ENCODE results near the gene TGFB1I1.
A peak's percentile ranks its signal among the peaks of the same experiment; 100 is the strongest.
"Not testable (repeated sequence)": the region's sequence is repeated elsewhere in the genome, so short reads cannot be mapped to it uniquely, and the experiment has no call there.

The TGFB1I1 gene

GRCh38 chr16:31471875-31472708 is at the start of gene TGFB1I1:
Gene TGFB1I1, plus strand, starts transcription at chr16:31472152. Its CDS starts 37 bp downstream, at chr16:31472189.
- DNase-seq (ENCODE audit: low spot score), result peak; percentile 36

DNA sequence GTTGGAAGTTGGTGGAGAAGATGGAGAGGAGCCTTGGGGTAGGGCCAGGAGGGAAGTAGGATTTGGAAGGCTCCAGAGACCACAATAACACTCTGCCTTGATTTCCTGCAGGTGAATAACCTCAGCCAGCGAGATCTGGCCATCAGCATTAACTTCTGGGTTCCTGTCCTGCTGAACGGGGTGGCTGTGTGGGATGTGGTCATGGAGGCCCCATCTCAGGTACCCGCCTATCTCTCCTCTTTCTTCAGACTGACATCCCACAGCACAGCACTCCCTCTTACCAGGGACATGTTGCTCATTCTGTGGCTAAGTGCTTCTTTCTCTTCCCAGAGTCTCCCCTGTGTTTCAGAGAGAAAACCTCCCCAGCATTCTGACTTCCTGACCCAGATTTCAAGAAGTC is 48.7 kb upstream of the TGFB1I1 start:
- DNase-seq (ENCODE audit: low spot score), result no peak

DNA sequence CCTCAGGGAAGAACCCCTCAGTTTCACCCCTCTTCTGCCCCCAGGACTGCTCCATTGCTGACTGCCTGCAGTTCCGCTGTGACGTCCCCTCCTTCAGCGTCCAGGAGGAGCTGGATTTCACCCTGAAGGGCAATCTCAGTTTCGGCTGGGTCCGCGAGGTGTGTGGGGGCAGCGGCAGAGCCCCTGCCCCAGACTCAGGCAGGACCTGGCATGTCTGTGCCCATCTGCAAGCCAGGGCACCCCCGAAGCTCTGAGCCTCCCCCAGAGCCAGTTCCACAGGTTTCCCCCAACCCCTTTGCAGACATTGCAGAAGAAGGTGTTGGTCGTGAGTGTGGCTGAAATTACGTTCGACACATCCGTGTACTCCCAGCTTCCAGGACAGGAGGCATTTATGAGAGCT is 48.2 kb upstream of the TGFB1I1 start:
- no peak for DNase-seq (ENCODE audit: low spot score)

DNA sequence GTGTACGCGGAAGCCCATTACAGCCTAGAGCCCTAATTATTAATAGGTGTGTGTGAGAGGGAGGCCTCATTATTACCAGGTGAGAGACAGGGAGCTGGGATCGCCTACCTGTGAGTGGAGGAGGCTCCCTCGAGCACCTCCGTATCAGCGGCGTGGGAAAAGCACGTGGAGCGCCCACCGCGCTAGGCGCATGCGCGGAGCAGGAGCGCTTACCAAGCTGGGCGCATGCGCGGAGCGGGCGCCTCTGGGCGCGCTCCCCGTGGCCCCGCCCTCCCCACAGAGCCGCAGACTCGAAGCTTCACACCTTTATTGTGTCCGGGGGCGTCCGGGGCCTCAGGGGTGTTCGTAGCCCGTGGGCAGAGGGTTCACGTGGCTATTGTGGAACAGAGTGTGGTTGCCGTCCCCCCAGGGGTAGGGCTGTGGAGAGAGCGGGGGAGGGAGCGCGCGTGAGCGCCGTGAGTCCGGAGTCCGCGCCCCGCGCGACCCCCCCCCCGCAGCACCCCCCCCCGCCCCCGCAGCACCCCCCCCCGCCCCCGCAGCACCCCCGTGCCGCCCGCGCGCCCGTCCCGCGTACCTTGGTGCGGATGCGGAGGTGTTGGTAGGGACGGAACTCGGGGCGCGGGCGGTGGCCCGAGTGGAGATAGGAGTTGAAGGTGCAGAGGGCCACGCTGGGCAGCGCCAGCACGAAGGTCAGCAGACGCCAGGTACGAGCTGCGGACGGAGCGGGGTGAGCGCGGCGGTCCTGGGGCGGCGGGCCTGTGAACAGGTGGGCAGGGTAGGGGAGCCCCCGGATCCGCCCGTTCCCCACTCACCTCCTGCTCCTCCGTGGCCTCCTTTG is 44.3 kb upstream of the TGFB1I1 start:
- peak; percentile 64 for DNase-seq (ENCODE audit: low spot score)

DNA sequence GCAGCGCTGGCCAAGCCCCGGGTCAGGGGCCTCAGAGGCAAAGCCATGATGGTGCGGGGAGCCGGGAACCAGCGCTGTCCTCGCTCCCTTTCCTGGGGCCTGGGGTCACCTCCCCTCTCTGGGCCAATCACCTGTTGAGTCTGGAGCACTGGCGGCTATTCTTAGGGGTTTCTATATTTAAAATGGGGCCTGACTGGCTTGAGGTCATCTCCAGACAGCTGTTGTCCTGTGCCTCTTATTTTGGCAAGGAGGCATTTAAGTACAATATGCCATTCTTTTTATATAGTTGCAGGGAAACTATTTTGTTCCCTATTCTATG is 43.7 kb upstream of the TGFB1I1 start, which contains the start of gene COX6A2:
Gene COX6A2 (minus strand): TSS at position 82 of the 319 bp plus-strand sequence. CDS start 35 bp downstream, at position 47.
- DNase-seq (ENCODE audit: low spot score), result no peak

GRCh38 chr16:31428638-31429247 is 43.2 kb upstream of the TGFB1I1 start:
- no peak for DNase-seq (ENCODE audit: low spot score)

DNA sequence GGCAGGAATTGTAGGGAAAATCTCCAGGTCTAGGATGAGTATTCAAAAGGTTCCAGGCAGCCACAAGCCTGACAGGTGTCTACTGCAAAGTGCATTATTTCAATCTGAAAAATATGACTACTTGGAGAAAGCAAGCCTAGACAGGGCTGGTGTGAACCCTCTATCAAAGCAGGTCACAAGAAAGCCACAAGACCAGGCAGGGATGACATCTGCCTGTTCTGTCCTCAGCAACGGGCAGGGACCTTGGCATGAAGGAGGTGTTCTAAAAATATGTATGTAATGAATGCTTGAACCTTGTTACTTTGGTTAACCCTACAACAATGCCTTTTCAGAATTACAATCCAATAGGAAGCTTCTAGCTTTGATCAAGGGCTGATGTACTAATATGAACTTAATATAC is 42.6 kb upstream of the TGFB1I1 start:
- no peak for DNase-seq (ENCODE audit: low spot score)

GRCh38 chr16:31429796-31430195 is 42.2 kb upstream of the TGFB1I1 start:
- no peak for DNase-seq (ENCODE audit: low spot score)

GRCh38 chr16:31430380-31431052 is 41.4 kb upstream of the TGFB1I1 start:
- DNase-seq (ENCODE audit: low spot score), result no peak

GRCh38 chr16:31435341-31436220 is 36.4 kb upstream of the TGFB1I1 start:
- no peak for DNase-seq (ENCODE audit: low spot score)

- DNase-seq (ENCODE audit: low spot score), result no peak
Observed at GRCh38 chr16:31436221-31437045, 35.5 kb upstream of the TGFB1I1 start.

GRCh38 chr16:31438414-31438813 is 33.5 kb upstream of the TGFB1I1 start:
- no peak for DNase-seq (ENCODE audit: low spot score)

DNA sequence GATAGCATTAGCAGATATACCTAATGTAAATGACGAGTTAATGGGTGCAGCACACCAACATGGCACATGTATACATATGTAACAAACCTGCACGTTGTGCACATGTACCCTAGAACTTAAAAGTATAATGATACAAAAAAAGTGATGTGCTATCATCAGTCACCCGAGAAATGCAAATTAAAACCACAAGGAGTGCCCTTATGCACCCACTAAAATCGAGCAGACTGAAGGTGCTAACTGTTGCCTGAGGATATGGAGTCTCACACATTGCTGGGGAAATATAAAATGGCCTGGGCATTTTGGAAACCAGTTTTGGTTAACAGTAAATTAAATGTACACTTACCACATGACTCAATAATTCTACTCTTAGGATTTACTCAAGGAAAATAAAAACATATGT is 32.9 kb upstream of the TGFB1I1 start:
- peak; percentile 47 for DNase-seq (ENCODE audit: low spot score)

DNA sequence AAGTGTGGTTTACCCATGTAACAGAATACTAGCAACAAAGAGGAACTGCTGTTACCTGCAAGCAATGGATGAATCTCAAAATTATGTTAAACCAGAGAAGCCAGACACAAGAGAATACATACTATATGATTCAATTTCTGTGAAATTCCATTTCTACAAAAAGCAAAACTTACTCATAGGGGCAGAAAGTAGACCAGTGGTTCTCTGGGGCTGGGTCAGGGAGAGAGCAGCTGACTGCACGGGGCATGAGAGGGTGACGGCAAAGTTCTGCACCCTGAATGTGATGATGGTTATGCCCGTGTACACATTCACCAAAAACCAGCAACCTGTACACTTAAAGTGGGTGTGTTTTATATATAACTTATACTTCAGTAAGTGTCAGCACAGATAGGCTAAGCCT is 32.4 kb upstream of the TGFB1I1 start:
- no peak for DNase-seq (ENCODE audit: low spot score)

GRCh38 chr16:31440516-31441184 is 31.3 kb upstream of the TGFB1I1 start:
- no peak for DNase-seq (ENCODE audit: low spot score)

DNA sequence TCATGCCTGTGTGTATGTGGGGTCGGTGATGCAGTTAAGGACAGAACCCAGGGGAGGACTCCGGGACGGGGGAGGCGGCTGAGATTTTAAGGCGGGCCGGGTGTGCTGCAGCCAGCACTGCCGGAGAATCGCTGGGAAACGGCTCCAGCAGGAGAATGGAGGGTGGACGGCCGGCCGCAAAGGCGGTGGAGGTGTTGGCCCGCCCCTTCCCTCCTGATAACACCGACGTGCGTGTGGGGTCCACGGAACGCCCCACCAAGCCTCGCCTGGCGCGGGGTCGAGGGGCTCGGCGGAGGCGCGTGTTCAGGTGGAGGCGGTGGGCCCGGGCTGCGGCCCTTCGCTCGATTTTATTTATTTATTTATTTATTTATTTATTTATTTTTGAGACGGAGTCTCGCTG is 30.0 kb upstream of the TGFB1I1 start:
- DNase-seq (ENCODE audit: low spot score), result no peak

- not testable (repeated sequence) for DNase-seq (ENCODE audit: low spot score)
Observed at GRCh38 chr16:31445931-31446330, 26.0 kb upstream of the TGFB1I1 start.

DNA sequence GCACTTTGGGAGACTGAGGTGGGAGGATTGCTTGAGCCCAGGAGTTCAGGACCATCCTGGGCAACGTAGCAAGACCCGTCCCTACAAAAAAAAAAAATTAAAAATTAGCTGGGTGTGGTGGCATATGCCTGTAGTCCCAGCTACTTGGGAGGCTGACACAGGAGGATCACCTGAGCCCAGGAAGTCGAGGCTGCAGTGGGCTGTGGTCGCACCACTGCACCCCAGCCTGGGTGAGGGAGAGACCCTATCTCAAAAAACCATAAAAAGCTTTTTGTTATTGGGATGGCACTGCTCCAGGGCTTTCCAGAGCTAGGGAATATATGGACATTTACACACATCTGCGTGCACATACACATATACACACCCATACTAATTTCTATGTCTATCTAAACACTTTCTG is 20.8 kb upstream of the TGFB1I1 start:
- DNase-seq (ENCODE audit: low spot score), result no peak

DNA sequence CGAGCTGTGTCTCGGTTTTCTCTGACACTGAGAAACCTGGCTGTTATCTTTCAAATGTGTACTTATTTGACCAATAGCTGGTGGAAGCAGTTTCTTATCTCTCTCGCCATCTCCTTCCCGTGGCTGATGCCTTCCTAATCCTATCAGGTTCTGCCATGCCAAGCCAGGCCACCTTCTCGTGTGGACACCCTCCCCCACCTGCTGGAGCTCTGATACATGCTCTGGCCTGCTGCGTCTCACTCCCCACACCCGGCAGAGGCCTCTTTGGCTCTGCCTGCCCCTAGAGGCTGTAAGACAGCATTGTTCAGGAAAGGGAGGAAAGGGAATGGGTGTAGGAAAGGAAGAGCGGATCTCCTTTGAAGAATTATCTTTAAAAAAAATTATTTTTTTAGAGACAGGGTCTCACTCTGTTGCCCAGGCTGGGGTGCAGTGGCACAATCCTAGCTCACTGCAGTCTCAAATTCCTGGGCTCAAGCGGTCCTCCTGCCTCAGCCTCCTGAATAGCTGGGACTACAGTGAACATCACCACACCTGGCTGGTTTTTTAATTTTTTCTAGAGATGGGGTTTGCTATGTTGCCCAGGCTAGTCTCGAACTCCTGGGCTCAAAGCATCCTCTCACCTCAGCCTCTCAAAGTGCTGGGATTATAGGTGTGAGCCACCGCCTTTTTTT is 20.1 kb upstream of the TGFB1I1 start:
- DNase-seq (ENCODE audit: low spot score), result no peak

All from germinal center (tissue), 1 donor.